Gastroesophageal sphincter (tissue), 3 donors: ENCODE data around the gene P3H2.

Source experiments
- CTCF ChIP-seq, 4 experiments: fragments of 200-600 bp in 2 of 4; fragments of 450-650 bp in 2 of 4; sonication (generic) in 1 of 4; IDR thresholded peaks; one replicate each; pipeline ENCODE4 v1.5.1; 2017 to 2019; ENCODE audit warnings: antibody characterized with exemption in 4 of 4, mild to moderate bottlenecking in 2 of 4, moderate library complexity in 2 of 4
- POLR2A ChIP-seq, 2 donors: fragments of 450-650 bp; IDR thresholded peaks; one replicate each; pipeline ENCODE4 v1.6.1; 2017; ENCODE audit warnings: antibody characterized with exemption in 2 of 2, mild to moderate bottlenecking in 2 of 2, moderate library complexity in 1 of 2
- POLR2AphosphoS5 ChIP-seq: sonication (generic); formaldehyde crosslinking; IDR thresholded peaks from one replicate; pipeline ENCODE4 v1.6.1; 2017; ENCODE audit warnings: antibody characterized with exemption

DNA sequence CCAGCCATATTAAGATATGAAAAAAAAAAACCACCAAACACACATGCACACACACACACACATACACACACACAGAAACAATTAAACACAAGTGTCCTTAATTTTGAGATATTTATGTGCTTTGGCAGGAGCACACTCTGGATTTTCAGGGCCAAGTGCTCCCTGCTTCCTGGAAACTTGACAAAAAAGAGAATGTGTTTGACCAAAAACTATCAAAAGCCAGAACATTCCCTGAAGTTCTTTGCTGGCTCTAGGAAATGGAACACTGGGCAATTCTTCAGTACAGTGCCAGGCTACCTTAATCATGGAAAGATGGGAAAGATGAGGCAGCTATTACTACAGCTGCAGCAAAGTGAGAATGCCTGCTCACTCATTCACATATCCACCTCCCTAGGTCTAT is 44.6 kb downstream of the P3H2 start:
- no peak for TF ChIP-seq CTCF (IDR thresholded peaks at IDR 0.05)
- TF ChIP-seq POLR2A (IDR thresholded peaks at IDR 0.05), result no peak
- TF ChIP-seq POLR2AphosphoS5, result peak; percentile 70
